ENCODE data around the gene PLAGL2. TPM values are rescaled to one million over a fixed set of nuclear protein-coding genes. Genes with fewer than 3 reads are reported as not detected.

PLAGL2 gene
- total RNA-seq, 1 experiment from 2014 or later: 40.6 TPM

GRCh38 chr20:32231847-32232246 lies 24.3 kb upstream of the PLAGL2 start:
- TF ChIP-seq POLR2AphosphoS5 (IDR thresholded peaks at IDR 0.05; ENCODE audit: low read depth, low read length) (no peak), REST (IDR thresholded peaks at IDR 0.05; ENCODE audit: insufficient read depth in 1 of 2, low read depth in 2 of 2, low read length in 1 of 2) (no peak), CTCF (IDR thresholded peaks at IDR 0.05) (no peak), SIN3A (IDR thresholded peaks at IDR 0.05; ENCODE audit: borderline replicate concordance, insufficient read depth, low read depth, low read length) (no peak), TCF7L2 (IDR thresholded peaks at IDR 0.05; ENCODE audit: low read depth, low read length) (no peak)
- POLR2A ChIA-PET: interaction anchor here (0.6 to 0.7 kb wide), 2 partner anchors 8 to 124 kb away, joined by 3 read pairs; no protein-coding TSS in a partner anchor
- no peak for ATAC-seq

GRCh38 chr20:32231245-32231644 lies 23.7 kb upstream of the PLAGL2 start:
- no peaks in the 10 kb centered on the region for H3K4me1 ChIP-seq (ENCODE audit: control insufficient read depth, insufficient read depth, low read length)
- CTCF ChIA-PET: no interaction called here
- H3K4me3 ChIP-seq (ENCODE audit: low read depth in 2 of 2, low read length in 2 of 2): no peak overlapping the region
- TF ChIP-seq CTCF (IDR thresholded peaks at IDR 0.05): no peak
- no peaks in the 10 kb centered on the region for H3K9me3 ChIP-seq (ENCODE audit: control insufficient read depth, insufficient read depth, low read depth, low read length)
- H3K27ac ChIP-seq (ENCODE audit: low read length): no peak overlapping the region
- H3K36me3 ChIP-seq (ENCODE audit: control insufficient read depth, insufficient read depth, low read length): peaks cover 29% of the 10 kb centered on the region
- in situ Hi-C loops (cut with HindIII; ENCODE audit: low pct_unique_long_range_greater_than_20kb, low sequenced_read_pairs) (no loop called here), intact Hi-C loops (cut with micrococcal nuclease; ENCODE audit: unreplicated experiment) (no loop called here)
- BruUV-seq (replicated peaks): no TSS peak
- no peaks in the 10 kb centered on the region for H3K27me3 ChIP-seq (ENCODE audit: control insufficient read depth, insufficient read depth, low read length)
- DNase-seq (ENCODE audit: low read depth, low spot score) (no peak), ATAC-seq (no peak; the same call in 1 of the 2 replicates)
- POLR2A ChIA-PET: no interaction called here

More at GRCh38 chr20:32231847-32232246, 24.3 kb upstream of the PLAGL2 start:
- in situ Hi-C loops (cut with HindIII; ENCODE audit: low pct_unique_long_range_greater_than_20kb, low sequenced_read_pairs) (no loop called here), intact Hi-C loops (cut with micrococcal nuclease; ENCODE audit: unreplicated experiment) (no loop called here)
- Histone ChIP-seq H3K4me3 (ENCODE audit: low read depth in 2 of 2, low read length in 2 of 2) (no peak overlapping the region), H3K27ac (ENCODE audit: low read length) (no peak overlapping the region), H3K36me3 (ENCODE audit: control insufficient read depth, insufficient read depth, low read length) (peaks cover 29% of the 10 kb centered on the region), H3K4me1 (ENCODE audit: control insufficient read depth, insufficient read depth, low read length) (no peaks in the 10 kb centered on the region), H3K27me3 (ENCODE audit: control insufficient read depth, insufficient read depth, low read length) (no peaks in the 10 kb centered on the region), H3K9me3 (ENCODE audit: control insufficient read depth, insufficient read depth, low read depth, low read length) (no peaks in the 10 kb centered on the region)
- no TSS peak for BruUV-seq (replicated peaks)
- CTCF ChIA-PET: no interaction called here
- DNase-seq (ENCODE audit: low read depth, low spot score): no peak

Data from Panc1 (cell line).